Placental pericyte (primary cell): ENCODE measurements around the gene SCYGR8. TPM values are rescaled to one million over a fixed set of nuclear protein-coding genes. Genes with fewer than 3 reads are reported as not detected.
A peak's percentile ranks its signal among the peaks of the same experiment; 100 is the strongest.

Source experiments
- small RNA-seq: library from RNA; depleted of rRNA; stranded (forward); fragments of <200 nt; gene quantifications from one replicate; pipeline ENCODE3, GENCODE V24; 2012; ENCODE audit warnings: low replicate concordance
- total RNA-seq: library from RNA; depleted of rRNA; stranded (reverse); fragments of >200 nt; gene quantifications from 2 replicates; pipeline ENCODE4 v1.2.3, GENCODE V29; 2012

SCYGR8 gene, protein sequence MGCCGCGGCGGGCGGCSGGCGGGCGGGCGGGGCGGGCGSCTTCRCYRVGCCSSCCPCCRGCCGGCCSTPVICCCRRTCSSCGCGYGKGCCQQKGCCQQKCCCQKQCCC
- not detected in 2 replicates for total RNA-seq

GRCh38 chr2:227745594-227745993 is at the start of gene SCYGR8:
Gene SCYGR8 (plus strand): TSS chr2:227745894. CDS start chr2:227745894, 0 bp downstream.

DNA sequence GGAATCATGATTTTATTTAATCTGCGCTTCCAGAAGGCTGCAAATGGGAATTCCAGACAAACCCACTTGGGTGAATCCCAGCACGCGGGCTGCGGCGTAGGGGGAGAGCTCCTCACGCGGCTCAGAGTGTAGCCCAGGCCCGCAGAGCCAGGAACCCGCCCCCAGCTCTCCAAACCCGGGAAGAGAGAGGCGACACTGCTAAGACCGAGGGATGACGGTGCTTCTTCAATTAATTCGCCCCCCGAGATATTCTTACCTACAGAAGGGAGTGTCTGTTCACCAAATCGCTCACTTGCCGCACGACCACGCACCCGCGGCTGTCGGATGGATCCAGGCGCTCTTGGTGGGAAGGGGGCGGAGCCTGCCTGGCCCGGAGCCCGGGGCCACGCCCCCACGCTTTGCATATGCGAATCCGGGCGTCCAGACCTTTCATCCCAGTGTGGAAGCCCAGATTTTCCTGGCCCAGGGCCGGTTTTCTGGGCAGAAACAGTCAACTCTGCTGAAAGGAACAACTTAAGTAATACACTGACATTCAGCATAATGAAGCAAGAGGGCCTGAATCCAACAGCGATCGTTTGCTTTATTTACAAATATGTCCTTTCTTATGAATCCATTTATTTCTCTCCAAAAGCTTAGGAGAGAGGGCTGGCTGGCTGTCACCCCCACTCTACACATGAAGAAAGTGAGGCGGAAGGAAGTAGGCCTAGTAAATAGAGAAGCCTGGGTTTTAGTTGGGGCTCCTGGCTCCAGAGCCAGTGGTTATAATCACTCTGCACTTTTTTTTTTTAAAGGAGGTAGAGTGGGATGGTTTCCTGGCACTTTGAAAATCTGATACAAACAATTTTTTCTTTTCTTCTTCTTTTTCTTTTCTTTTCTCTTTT is 27.8 kb upstream of the SCYGR8 start, which contains the start of gene SLC19A3:
SLC19A3 (minus strand) TSS at position 342 of the 881 bp plus-strand sequence. CDS start 15,710 bp downstream, outside the sequence.

GRCh38 chr2:227724394-227725039 is 21.2 kb upstream of the SCYGR8 start, which contains the start of gene SCYGR6:
Gene SCYGR6 (minus strand): TSS chr2:227724757. CDS start chr2:227724757, 0 bp downstream.

DNA sequence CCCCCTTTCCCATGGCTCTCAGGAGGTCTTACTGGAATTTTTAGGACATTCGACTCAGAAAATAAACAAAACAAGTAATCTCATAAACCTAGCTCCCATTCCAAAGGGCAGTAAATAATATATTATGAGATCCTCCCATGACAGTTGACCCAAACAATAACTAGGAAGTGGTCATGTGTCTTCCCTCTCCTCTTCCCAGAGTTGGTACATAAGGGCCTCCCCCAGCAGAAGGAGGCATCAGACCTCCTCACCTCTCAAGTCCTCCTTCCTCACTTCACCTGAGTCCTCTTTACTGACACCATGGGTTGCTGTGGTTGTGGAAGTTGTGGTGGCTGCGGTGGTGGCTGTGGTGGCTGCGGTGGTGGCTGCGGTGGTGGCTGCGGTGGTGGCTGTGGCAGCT is 17.7 kb upstream of the SCYGR8 start, which contains the start of gene SCYGR7:
SCYGR7 (plus strand) TSS at position 301 of the 400 bp plus-strand sequence; CDS start at position 301, 0 bp downstream.

Small RNAs within 50 kb of the gene (small RNA-seq; reads per million reads assigned to genes)
- gene RNA5SP121 (1.0 reads per million, percentile 45 among the genes with 10 or more reads in this experiment), gene SNRPGP8 (not detected)

Other genes starting within 250 kb of the SCYGR8 start
- not detected in 2 replicates for gene SCYGR2, start 147.0 kb upstream of the SCYGR8 start, total RNA-seq
- gene SCYGR3, start 131.1 kb upstream of the SCYGR8 start, total RNA-seq = not detected in 2 replicates
- gene SCYGR4, start 128.4 kb upstream of the SCYGR8 start, total RNA-seq = not detected in 2 replicates
- gene SCYGR5, start 79.1 kb upstream of the SCYGR8 start, total RNA-seq = not detected in 2 replicates
- gene SLC19A3, start 27.9 kb upstream of the SCYGR8 start, total RNA-seq = 0.14 and 2.4 TPM in 2 replicates
- gene SCYGR6, start 21.1 kb upstream of the SCYGR8 start, total RNA-seq = not detected in 2 replicates
- gene SCYGR7, start 17.6 kb upstream of the SCYGR8 start, total RNA-seq = not detected in 2 replicates
- 1.1 and 8.1 TPM in 2 replicates for gene CCL20, start 67.9 kb downstream of the SCYGR8 start, total RNA-seq
- 1.5 and 2.7 TPM in 2 replicates for gene DAW1, start 125.7 kb downstream of the SCYGR8 start, total RNA-seq